SK-N-DZ (cell line): ENCODE results near the gene PTGR3.

Source experiments
- DNase-seq: peaks from one replicate; pipeline ENCODE4 v3.0.0-alpha.2; 2015; ENCODE audit warnings: low spot score

PTGR3 gene

DNA sequence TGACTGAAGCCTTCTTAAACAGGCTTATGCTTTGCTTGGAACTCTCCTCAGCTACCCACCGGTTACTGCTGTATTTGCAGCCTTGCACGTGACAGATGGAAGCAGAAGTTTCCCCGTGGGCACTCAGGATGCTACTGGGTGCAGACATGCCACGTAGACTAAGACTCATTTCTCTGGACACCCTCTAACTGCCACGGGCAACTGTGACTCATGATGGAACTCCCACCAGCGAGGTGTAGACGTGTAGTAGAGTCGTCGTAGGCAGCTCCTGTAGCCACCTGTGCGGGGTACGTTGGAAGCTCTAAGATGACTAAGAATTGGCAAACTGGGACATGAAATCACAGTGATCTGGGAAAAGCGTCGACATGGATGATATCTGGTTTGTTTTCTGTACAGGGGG, 29.2 kb upstream of the PTGR3 start:
- peak; percentile 25 for DNase-seq

DNA sequence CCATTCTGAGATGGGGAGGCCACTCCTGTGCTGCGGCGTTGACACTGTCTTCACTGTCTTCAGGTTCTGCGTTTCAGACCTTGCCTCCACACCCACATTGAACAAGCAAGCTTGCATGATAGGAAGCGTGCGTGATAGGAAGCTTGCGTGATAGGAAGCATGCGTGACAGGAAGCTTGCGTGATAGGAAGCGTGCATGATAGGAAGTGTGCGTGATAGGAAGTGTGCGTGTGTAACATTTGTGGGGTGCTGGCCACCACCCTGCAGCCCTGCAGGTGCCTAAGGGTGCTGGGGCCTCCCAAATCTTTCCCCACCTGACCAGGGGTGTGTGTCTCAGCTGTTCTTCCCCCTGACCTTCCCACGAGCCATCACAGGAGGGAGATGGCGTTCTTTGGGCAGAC, 27.0 kb upstream of the PTGR3 start:
- DNase-seq: no peak

DNA sequence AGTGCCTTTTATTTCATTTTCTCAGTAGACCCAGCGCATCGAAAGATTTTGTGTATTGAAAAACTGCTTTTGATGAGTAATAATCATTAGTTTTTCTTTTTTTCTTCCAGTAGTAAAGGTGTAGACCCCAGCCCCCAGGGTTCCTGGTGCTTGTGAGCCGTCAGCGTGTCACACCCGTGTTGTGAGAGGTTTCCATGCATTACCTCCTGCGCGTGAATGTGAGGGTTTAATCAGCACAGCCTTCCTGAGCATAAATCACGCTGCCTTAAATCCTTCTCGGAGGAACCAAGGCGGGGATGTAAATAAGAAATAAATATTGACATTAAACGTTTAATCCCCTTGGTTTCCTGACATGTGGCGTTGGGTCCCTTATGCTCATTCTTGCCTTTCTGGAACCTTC, 26.0 kb upstream of the PTGR3 start:
- no peak for DNase-seq

DNA sequence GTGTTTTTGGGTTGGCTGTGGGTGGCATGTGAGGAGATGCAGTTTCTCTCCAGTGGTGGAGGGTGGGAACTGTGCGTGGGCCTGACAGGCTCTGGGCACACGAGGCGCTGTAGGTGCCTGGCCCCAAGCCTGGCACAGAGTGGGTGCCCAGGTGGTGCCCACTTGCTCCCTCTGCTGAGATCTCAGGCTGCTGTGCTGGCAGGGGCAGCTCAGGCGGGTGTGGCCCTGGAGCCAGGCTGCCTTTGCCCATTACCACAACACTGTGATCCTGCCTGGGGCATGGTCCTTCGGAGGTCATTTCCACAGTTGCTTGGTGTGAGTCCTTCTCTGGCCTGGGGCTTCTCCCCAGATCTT, 22.1 kb upstream of the PTGR3 start:
- no peak for DNase-seq

DNA sequence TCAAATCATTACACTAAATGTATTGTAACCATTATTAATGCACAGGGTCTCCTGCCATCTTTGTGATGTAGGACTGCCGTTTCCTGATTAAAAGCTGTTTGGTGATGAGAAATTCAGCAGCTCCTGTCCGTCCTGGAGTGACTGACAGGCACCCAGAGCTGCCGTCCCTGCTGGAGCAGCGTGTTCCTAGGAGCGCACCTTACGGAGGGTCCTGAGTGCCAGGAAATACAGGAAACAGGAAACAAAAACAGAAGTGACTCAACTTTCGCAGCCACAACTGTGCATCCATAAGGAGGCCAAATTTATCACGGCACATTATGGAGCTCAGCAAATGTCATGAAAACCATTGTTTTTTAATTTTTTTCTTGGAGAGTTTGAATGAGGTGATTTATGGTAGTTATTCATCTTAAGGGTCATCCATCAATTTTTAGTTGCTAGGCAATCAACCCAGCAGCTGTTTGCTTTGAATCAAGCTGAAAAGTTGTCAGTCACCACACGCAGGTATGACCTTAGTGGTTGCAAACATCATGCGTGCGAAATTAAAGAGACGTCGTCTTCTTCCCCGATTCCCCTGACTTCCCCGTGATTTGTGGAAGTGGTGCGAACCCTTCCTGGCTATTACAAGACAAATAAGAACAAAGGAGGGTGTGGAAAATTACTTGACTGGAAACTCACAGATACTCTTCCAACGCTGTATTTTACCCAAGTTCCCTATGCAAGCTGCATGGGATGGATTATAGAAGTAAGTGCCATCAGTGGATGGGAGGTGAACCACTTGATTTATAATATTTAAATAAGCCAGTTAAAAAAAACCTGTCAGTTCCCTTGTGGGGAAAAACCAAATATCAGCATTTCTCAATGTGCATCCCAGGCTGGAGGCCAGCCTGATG, 21.5 kb upstream of the PTGR3 start:
- no peak for DNase-seq

DNA sequence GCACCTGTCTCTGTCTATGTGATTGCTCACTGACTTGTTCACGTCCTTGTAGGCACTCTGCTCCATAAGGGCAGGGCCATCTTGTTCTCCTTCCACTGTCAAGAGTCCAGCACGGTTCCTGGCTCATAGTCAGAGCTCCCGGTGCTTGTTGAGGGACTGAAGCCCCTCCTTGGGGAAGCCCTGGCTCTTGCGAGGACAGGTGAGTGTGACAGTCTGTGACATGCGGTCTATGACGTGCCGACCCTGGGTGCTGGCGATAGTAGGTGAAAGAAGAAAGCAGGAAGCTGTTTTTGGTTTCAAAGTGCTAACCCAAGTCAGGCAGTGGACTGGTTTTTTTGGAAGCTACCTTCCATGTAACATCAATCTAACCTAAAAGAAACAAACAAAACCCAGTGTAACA, 20.5 kb upstream of the PTGR3 start:
- DNase-seq: no peak

DNA sequence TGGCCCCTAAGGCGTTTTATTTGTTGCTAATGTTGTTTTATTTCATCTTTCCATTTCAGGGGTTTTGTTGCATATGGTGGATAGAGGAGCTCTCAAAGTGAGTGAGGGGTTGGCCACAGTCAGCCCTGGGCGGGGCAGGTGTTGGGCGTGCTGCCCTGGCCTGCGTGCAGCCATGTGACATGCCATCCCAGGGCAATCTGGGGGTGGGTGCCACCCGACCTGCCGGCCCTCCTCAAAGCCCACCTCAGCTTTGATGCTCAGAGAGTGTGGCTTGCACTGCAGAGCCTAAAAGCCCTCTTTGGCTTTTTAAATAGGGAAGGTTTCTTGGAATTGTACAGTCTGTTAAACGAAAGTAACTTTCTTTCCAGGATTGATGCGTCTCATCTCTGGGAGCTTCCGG, 20.0 kb upstream of the PTGR3 start:
- no peak for DNase-seq

DNA sequence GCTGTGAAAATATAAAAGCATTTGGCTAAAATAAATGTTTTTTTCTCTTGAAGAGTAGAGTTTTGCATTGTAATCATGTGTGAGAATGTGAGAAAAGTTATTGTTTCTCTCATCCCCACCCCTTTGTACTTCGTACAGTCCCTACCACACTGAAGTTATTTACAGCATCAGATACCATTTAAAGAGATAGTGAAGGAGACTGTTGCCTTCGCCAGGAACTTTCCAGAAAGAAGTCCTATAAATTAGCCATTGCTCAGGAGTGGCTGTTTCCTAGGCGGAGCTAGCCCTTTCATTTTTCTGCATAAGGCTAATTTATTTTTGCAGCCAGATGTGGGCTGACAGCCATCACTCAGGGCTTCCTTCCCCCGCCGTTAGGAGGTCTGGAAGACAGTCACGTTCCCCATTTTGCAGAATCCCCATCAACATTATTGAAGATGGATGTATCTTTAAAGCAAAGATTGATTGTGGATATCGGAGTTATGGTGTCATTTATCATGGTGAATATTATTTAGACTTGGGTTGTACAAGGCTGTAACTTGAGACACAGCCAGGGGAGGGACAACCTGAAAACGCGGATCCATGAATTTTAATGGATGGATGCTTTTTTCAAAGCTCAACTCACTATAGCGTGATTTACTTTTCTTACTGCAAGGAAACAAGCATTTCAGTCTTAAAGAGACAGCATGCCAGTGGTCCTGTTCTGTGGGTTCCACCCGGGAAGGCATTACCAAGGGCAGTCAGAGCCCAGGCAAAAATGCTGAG, 18.8 kb upstream of the PTGR3 start:
- no peak for DNase-seq

DNA sequence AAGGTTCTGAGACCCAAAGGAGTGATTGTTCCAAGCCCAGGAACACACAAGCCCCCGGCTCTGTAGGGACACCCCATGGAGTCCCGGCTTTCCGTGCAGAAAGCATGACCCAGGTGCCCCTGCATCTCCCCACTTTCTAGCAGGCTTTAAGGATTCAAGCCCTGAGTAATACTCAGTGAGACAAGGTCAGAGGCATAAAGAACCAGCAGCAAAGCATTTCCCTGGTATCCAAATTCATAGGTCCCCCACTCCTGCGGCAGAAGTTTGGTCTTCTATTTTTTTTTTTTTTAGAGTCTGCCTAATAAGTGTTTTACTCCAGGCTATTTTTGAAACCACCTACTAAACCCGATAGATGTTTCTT, 18.0 kb upstream of the PTGR3 start:
- no peak for DNase-seq

DNA sequence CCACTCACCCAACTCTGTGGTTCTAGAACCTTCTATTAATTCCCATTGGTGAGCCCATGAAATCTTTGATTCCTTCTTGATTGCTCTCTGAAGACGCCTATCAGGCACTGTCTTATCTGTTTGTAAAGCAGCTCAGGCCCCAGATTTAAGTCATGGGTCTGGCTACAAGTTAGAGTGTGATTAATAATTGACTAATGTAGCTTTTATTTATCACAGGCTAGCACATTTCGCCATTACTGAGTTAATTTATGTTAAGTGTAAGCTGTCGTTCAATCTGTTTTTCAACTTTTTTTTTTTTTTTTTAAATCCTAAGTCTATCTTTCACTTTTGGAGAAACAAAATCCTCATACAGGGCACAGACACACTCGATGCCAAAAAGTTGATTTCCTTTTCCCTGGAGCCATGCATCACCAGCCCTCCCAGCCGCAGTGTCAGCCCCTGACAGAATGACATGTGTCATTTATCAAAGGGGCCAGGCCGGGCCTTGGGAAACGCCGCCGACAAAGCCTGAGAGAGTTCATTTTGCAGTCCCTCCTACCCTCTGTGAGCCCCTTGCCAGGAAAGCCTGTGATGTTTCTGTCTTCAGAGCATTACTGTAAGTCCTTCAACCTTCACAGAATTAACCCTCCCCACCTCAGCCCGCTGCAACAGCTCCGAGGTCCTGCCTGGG, 17.5 kb upstream of the PTGR3 start:
- DNase-seq: peak; percentile 18

DNA sequence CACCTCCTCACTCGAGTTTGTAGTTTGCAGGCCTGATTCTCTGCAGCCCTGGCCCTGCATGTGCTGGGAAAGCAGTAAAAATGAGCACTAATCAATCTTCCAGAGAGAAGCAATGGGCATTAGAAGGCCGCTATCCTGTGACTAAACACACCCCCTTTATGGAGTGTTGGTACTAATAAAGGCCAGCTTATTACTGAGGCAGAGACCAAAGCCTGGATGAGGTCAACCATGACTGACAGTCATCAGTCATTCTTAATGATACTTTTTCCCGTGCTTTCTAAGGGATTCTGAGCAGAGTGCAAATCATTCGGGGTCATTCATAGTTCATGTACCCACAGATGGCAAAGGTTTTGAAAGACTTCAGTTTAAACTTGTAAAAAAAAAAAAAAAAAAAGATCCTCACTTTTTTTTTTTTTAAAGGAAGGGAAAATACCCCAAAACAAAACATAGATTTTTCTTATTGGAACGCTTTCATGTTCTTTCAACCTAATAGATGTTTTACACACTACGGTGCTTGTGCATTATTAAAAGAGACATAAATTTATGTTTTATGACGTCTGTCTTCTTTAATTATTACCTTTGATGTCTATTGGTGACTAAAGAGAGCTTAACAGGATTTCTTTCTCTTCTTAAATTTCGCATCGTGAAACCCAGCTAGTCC, 14.9 kb upstream of the PTGR3 start:
- peak; percentile 35 for DNase-seq

DNA sequence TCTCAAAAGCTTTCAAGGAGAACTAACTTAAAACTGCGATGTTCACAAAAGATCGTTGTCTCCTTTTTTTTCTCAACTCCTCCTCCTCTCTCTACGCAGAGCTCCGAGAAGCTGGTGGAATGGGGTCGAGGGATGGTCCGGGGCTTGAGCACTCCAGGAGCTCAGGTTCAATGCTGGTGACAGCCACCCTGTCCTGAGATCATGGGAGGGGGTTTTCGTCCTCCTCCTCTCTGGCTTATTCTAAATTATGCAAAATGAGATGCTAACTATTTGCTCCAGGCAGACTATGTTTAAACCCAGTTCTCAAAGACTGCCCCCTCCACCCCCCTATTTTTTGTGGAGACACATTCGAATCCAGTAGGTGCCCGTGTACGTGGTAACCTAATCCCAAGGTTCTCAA, 13.5 kb upstream of the PTGR3 start:
- no peak for DNase-seq

DNA sequence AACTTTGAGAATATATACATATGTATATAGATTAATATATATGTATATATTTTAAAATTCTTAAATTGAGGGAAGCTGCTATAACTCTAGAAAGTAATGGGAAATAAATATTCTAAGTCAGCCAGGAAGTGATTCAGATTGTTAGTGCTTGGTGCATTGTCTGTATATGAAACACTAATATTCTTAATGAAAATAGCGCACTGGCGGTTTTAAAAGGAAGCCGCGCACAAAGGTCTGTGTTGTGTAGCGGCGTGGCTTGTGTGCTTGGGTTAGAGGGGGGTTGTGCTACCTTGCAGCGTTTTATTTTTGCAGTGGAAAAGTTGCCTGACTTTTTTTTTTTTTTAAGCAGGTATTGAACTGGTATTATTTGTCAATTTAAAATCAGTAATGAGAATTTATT, 13.0 kb upstream of the PTGR3 start:
- DNase-seq: no peak

DNA sequence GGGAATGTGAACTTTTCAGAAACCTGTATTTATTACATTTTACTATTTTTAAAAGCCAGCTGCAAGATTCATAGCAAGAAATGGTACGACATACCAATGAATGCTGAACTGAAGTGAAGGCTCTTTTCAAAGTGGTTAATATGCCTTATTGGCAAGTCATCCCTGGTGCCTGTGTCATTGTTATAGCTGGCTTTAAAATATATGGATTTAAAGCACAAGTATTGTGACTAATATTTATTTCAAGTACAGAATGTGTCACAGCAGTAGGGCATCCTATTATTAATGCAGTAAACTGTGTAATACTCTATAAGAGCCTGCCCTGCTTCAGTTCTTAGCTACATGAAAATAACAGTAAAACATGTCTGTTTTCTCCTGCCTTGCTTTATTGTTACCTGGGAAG, 12.5 kb upstream of the PTGR3 start:
- no peak for DNase-seq

DNA sequence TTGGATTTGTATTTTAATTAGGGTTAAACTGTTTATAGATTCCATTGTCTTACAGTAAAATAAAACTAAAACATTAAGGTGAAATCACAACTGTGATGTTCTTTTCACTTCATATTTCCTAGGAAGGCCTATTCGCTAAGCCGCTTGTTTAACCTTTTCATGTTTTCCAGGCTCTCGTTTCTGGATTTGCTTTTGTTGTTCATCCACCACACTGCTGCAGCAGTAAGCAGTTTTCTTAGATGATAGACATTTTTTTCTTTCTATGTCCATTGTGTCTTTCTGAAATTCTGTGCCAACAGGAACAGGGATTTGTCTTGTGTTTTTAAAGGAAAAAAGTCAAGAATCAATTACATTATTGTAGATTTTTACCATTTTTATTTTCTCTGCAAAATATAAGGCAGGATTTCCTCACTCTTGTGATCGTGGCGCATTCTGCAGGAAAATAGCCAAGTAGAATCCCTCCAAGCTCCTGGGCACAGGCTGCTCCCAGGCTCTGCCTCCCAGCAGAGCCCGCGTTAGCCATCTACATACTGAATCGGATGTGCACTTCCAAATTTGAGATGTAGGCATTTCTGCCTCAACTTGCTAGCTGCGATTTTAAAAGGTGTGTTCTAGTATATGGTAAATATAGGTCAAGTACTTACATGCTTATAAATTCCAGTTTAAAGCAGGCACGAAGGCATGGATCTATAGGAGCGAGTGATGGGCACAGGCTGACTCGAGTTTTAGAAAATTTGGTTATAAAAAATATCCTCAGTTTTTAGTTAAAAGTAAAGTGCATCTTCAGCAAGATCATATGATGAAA, 11.8 kb upstream of the PTGR3 start:
- no peak for DNase-seq

DNA sequence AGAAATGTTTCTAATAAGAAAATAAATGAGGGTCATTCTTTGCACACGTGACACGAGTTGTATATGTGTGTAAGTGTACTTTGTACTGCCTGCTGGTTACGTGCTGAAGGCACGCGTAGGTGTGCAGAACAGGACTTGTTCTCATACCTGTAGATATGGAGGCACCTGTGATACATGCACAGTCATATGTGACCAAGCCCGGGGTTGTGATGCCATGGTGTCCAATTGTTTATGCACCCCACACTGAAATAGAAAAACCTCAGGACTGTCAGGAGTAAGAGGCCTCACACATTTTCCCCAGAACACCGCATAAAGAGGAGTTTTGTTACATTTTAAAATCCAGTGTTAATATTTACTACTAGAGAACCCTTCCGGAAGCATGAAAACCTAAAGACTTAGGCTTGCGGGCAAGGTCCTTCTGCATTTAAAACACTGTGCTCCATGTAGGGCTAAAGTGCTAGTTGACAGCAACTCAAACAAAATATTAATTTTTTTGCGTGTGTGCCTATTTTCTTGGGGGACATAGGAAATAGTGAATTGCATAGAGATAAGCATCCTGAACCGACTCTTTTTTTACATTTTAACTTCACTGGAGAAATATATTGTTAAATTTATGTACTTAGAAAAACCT, 10.9 kb upstream of the PTGR3 start:
- no peak for DNase-seq

DNA sequence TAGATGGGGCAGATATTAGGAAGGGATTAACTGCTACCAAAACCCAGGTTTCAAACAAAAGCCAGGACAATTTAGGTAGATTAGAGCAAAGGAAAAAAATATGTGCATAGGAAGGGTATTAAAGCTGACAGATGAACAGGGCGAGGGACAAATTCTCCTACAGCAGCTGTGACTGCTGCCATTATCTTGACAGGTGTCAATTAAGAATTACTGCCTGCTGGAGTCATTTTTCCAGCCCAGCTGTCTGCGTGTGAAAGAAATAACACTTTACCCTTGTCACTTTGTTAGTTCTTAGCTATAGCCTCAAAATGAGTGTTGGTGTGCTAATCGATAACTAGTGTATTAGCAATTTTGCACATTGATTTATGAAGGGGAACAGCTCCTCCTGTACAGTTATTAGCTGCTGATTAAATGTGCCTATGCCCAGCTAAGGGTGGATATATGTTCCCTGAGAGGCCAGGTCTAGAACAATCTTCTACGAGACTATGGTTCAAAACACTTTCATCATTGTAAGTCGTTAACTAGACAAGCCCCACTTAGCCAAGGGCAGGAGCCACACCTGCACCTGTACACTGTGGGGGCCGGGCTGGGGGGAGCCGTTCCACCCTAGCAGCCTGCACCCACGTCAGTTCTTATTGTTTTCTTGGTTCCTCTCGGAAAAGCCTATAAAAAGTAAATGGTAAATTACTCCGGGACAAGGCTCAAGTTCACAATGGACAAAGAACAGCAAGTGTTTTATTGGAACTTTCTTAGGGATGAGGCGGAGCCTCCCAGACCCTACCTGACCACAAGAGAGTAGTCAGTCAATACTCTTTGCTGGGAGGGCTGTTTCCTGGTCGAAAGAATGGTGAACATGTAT, 9.4 kb upstream of the PTGR3 start:
- no peak for DNase-seq

DNA sequence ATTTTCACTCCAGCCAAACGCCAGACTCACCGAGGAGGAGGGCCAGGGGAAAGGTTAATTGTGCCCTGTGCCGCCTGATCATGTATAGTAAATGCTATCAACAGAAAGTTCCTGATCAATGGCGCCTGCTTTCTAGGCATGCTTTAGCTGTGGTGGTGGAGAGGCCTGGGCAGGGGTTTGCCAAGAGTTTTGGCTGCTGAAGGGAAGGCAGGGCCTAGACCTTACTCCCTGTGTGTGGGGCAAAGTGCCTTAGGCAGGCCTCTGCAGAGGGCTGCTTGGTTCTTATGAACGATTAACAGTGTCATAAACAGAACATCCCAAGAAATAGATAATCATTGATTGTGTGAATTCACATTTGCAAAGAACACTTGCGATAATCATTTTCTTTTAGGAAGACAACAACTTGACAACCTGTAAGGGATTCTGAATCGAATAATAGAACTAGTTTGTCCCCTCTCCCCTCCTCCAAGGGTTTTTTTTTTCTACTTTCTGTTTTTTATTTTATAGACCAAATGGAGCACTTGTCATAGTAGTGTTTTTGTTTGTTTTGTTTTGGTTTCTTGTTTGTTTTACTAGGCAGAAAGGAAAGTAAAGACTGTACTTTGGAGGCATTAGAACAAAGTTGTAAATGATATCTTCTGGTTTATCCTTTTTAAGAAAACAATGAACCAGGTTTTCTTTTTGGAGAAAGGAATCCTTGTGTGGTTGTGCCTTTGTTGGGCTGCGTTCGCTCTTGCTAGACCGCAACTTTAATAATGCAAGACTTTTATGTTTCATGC, 8.2 kb upstream of the PTGR3 start:
- no peak for DNase-seq
